Common myeloid progenitor, CD34-positive (primary cell): ENCODE data around the gene TPRX1.
A peak's percentile ranks its signal among the peaks of the same experiment; 100 is the strongest.
"Not testable (repeated sequence)": the region's sequence is repeated elsewhere in the genome, so short reads cannot be mapped to it uniquely, and the experiment has no call there.

Source experiments
- CTCF ChIA-PET: fragments of 350-600 bp; sonication (Branson Sonifier 250); formaldehyde crosslinking; loops from one replicate; lab custom pipeline; 2021; ENCODE audit warnings: antibody characterized with exemption; lab: Charles Lee
- POLR2A ChIA-PET: fragments of 350-600 bp; sonication (Branson Sonifier 250); formaldehyde crosslinking; loops from one replicate; lab custom pipeline; 2021; ENCODE audit warnings: antibody characterized with exemption; lab: Charles Lee
- DNase-seq, 3 donors: peaks; one replicate each; pipeline versions ENCODE4 v3.0.0 to v3.0.0-alpha.2; 2013
- H3K27ac ChIP-seq, 2 experiments: 1 replicate in 1 of 2; 2 replicates in 1 of 2; pipeline ENCODE4 v1.7.0; 2013; ENCODE audit warnings: inconsistent platforms in 2 of 2, low read length in 2 of 2, mild to moderate bottlenecking in 2 of 2, low read depth in 1 of 2, moderate library complexity in 1 of 2; ENCODE audit not compliant: severe bottlenecking in 2 of 2, insufficient read depth in 1 of 2, poor library complexity in 1 of 2
- H3K27me3 ChIP-seq, 5 experiments: replicated peaks in 2 of 5; 1 replicate in 3 of 5; 2 replicates in 2 of 5; pipeline versions ENCODE4 v1.6.1 to v1.7.0; 2013; ENCODE audit warnings: low read length in 4 of 5, mild to moderate bottlenecking in 2 of 5, moderate library complexity in 2 of 5, inconsistent platforms in 1 of 5; ENCODE audit not compliant: insufficient read depth in 5 of 5, control insufficient read depth in 4 of 5
- H3K36me3 ChIP-seq, 4 experiments: 1 replicate in 2 of 4; 2 replicates in 2 of 4; pipeline versions ENCODE4 v1.6.1 to v1.7.0; 2013; ENCODE audit warnings: low read length in 3 of 4, control low read depth in 1 of 4, mild to moderate bottlenecking in 1 of 4; ENCODE audit not compliant: control insufficient read depth in 4 of 4, insufficient read depth in 4 of 4
- H3K4me1 ChIP-seq, 4 experiments: 1 replicate in 3 of 4; 2 replicates in 1 of 4; pipeline versions ENCODE4 v1.6.1 to v1.7.1; 2013; ENCODE audit warnings: low read length in 3 of 4, mild to moderate bottlenecking in 3 of 4, control low read depth in 1 of 4, inconsistent platforms in 1 of 4, moderate library complexity in 1 of 4; ENCODE audit not compliant: control insufficient read depth in 4 of 4, insufficient read depth in 4 of 4; ENCODE audit errors: control extremely low read depth in 1 of 4
- H3K4me3 ChIP-seq, 7 experiments: 1 replicate in 4 of 7; 2 replicates in 3 of 7; pipeline versions ENCODE4 v1.5.1 to v1.7.0; 2013; ENCODE audit warnings: mild to moderate bottlenecking in 7 of 7, low read length in 6 of 7, moderate library complexity in 6 of 7, inconsistent platforms in 2 of 7, low read depth in 2 of 7, control low read depth in 1 of 7; ENCODE audit not compliant: insufficient read depth in 4 of 7, control insufficient read depth in 1 of 7; ENCODE audit errors: extremely low read depth in 1 of 7
- H3K9me3 ChIP-seq, 5 experiments: 1 replicate in 4 of 5; 2 replicates in 1 of 5; pipeline versions ENCODE4 v1.6.1 to v1.7.1; 2013; ENCODE audit warnings: low read length in 4 of 5, mild to moderate bottlenecking in 2 of 5, inconsistent platforms in 1 of 5, low read depth in 1 of 5, moderate library complexity in 1 of 5; ENCODE audit not compliant: control insufficient read depth in 4 of 5, insufficient read depth in 2 of 5; ENCODE audit errors: control extremely low read depth in 1 of 5
- WGBS: methylation state at CpG from one replicate; pipeline ENCODE4 v1.1.5; 2013; ENCODE audit not compliant: insufficient coverage; 5-methylcytosine and 5-hydroxymethylcytosine counted together

TPRX1 gene

GRCh38 chr19:47819858-47820257 lies 15.5 kb upstream of the TPRX1 start:
- H3K9me3 ChIP-seq, result peaks cover 0 to 2% (median 0%) of the 10 kb centered on the region in 5 experiments
- DNase-seq, result peak in 2 of 3 donors; percentile 8 to 13
- 20% methylated on average over 7 of the region's 10 CpGs for WGBS
- no peak overlapping the region for H3K4me3 ChIP-seq
- ChIA-PET POLR2A (no interaction called here), CTCF (no interaction called here)
- H3K27ac ChIP-seq, result no peak overlapping the region
- H3K36me3 ChIP-seq, result no peaks in the 10 kb centered on the region
- H3K4me1 ChIP-seq, result no peaks in the 10 kb centered on the region
- H3K27me3 ChIP-seq, result peaks cover 2 to 45% (median 11%) of the 10 kb centered on the region in 5 experiments

DNA sequence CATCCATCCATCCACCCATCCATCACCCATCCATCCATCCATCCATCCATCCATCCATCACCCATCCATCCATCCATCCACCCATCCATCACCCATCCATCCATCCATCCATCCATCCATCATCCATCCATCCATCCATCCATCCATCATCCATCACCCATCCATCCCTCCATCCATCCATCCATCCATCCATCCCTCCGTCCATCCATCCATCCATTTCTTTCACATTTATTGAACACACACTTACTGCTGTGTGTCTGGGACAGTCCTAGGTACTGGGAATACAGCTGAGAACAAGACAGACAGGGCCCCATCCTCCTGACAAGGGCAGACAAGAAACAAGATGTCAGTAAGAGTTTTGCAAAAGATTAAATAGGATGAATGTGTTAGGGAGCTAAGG lies 13.9 kb upstream of the TPRX1 start:
- H3K27ac ChIP-seq, POLR2A ChIA-PET, H3K4me1 ChIP-seq, DNase-seq, H3K9me3 ChIP-seq, H3K4me3 ChIP-seq, H3K36me3 ChIP-seq, CTCF ChIA-PET: not testable (repeated sequence)
- H3K27me3 ChIP-seq, result peaks cover 2 to 45% (median 11%) of the 10 kb centered on the region in 5 experiments
- no CpG with 5 or more reads among the region's 1 CpG for WGBS

- H3K27ac ChIP-seq, DNase-seq, H3K36me3 ChIP-seq, H3K9me3 ChIP-seq, H3K4me3 ChIP-seq, H3K4me1 ChIP-seq: not testable (repeated sequence)
- WGBS, result 100% methylated on average over 1 of the region's 8 CpGs
- POLR2A ChIA-PET, result interaction anchor here (0.7 kb wide), 1 partner anchor 12 kb away, joined by 3 read pairs; no protein-coding TSS in a partner anchor
- H3K27me3 ChIP-seq, result peaks cover 2 to 34% (median 11%) of the 10 kb centered on the region in 5 experiments
- CTCF ChIA-PET, result interaction anchor here (1.3 kb wide), 1 partner anchor 403 kb away, joined by 3 read pairs; no protein-coding TSS in a partner anchor
Measured at GRCh38 chr19:47816270-47816669, 11.9 kb upstream of the TPRX1 start.

DNA sequence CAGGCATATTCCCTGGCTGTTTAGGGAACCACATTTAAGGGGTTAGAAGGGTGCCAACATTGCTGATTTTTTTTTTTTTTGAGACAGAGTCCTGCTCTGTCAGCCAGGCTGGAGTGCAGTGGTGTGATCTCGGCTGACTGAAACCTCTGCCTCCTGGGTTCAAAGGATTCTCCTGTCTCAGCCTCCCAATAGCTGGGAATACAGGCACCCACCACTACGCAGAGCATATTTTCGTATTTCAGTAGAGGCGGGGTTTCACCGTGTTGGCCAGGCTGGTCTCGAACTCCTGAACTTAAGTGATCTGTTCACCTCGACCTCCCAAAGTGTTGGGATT lies 9.6 kb upstream of the TPRX1 start:
- peaks cover 0 to under 1% (median 0%) of the 10 kb centered on the region in 5 experiments for H3K9me3 ChIP-seq
- no peak overlapping the region for H3K27ac ChIP-seq
- CTCF ChIA-PET, result no interaction called here
- 67% methylated on average over 7 of the region's 7 CpGs for WGBS
- H3K4me1 ChIP-seq, result no peaks in the 10 kb centered on the region
- H3K36me3 ChIP-seq, result no peaks in the 10 kb centered on the region
- no peak for DNase-seq
- POLR2A ChIA-PET, result no interaction called here
- H3K27me3 ChIP-seq, result peaks cover 0 to 11% (median 2%) of the 10 kb centered on the region in 5 experiments
- H3K4me3 ChIP-seq, result no peak overlapping the region

- no peak overlapping the region for H3K4me3 ChIP-seq
- H3K36me3 ChIP-seq, result no peaks in the 10 kb centered on the region
- ChIA-PET CTCF (no interaction called here), POLR2A (interaction anchor here (0.6 kb wide), 1 partner anchor 87 kb away, joined by 3 read pairs; no protein-coding TSS in a partner anchor)
- H3K27me3 ChIP-seq, result peaks cover 0 to 10% (median 2%) of the 10 kb centered on the region in 5 experiments
- WGBS, result 50% methylated on average over 3 of the region's 17 CpGs
- no peaks in the 10 kb centered on the region for H3K4me1 ChIP-seq
- no peaks in the 10 kb centered on the region for H3K9me3 ChIP-seq
- H3K27ac ChIP-seq, result no peak overlapping the region
- peak; percentile 66 to 75 (median 69) for DNase-seq
Measured at GRCh38 chr19:47813304-47813994, 9.1 kb upstream of the TPRX1 start.

- no peak overlapping the region for H3K4me3 ChIP-seq
- 98% methylated on average over 5 of the region's 6 CpGs for WGBS
- H3K9me3 ChIP-seq, result peaks cover 0 to under 1% (median 0%) of the 10 kb centered on the region in 5 experiments
- DNase-seq, result no peak
- no peaks in the 10 kb centered on the region for H3K36me3 ChIP-seq
- no peaks in the 10 kb centered on the region for H3K4me1 ChIP-seq
- peaks cover 0 to 3% (median 0%) of the 10 kb centered on the region in 5 experiments for H3K27me3 ChIP-seq
- no peak overlapping the region for H3K27ac ChIP-seq
- CTCF ChIA-PET, result interaction anchor here (1.2 to 1.6 kb wide), 2 partner anchors 10 to 15 kb away, joined by 3 to 7 read pairs; no protein-coding TSS in a partner anchor
- POLR2A ChIA-PET, result no interaction called here
Measured at GRCh38 chr19:47806435-47806834, 2.1 kb upstream of the TPRX1 start.

DNA sequence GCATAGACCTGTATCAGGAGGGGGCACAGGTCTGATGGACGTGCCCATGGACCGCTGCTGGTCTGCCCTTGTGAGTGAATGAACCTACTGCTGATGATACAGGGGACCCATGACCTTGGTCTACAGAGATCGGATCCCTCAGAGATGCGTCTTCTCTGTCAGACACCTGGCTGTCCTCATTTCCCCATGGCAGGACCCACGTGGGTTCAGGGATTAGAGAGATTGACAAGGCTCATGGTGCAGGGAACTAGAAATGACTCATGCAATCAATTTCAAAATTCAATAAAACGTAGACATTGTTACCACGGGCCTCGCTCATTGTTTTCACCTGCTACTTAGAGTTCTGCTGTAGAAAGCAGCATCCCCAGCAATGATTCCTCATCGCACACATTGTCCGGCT lies 962 bp upstream of the TPRX1 start:
- H3K27me3 ChIP-seq, result peaks cover 0 to 3% (median 0%) of the 10 kb centered on the region in 5 experiments
- CTCF ChIA-PET, result interaction anchor here (1.6 kb wide), 1 partner anchor 14 kb away, joined by 7 read pairs; no protein-coding TSS in a partner anchor
- H3K9me3 ChIP-seq, result peaks cover 0 to 5% (median 0%) of the 10 kb centered on the region in 5 experiments
- no peaks in the 10 kb centered on the region for H3K36me3 ChIP-seq
- no peak overlapping the region for H3K27ac ChIP-seq
- no peak for DNase-seq
- POLR2A ChIA-PET, result no interaction called here
- no peaks in the 10 kb centered on the region for H3K4me1 ChIP-seq
- 93% methylated on average over 10 of the region's 10 CpGs for WGBS
- H3K4me3 ChIP-seq, result no peak overlapping the region
